GM12891 (cell line): ENCODE results near the gene MTG2.

Experiments used
- POLR2A ChIP-seq: IDR thresholded peaks from 2 replicates; pipeline ENCODE4 v1.6.1; 2011; ENCODE audit warnings: low read depth, low read length, control low read depth
- POLR2AphosphoS5 ChIP-seq: IDR thresholded peaks from 2 replicates; pipeline ENCODE4 v1.6.1; 2011; ENCODE audit warnings: low read depth, low read length, control low read depth
- SPI1 ChIP-seq: IDR thresholded peaks from 2 replicates; pipeline ENCODE4 v1.6.1; 2011; ENCODE audit warnings: low read depth, low read length, control low read depth
- TAF1 ChIP-seq: IDR thresholded peaks from 2 replicates; pipeline ENCODE4 v1.6.1; 2011; ENCODE audit warnings: low read depth, low read length, control low read depth

GRCh38 chr20:62244644-62245108 is 61.8 kb downstream of the MTG2 start:
- no peak for TF ChIP-seq SPI1
- no peak for TF ChIP-seq TAF1
- TF ChIP-seq POLR2A, result no peak
- no peak for TF ChIP-seq POLR2AphosphoS5
